ENCODE data around the gene SDS. TPM values are rescaled to one million over a fixed set of nuclear protein-coding genes. Genes with fewer than 3 reads are reported as not detected.

Gene SDS
- total and polyA plus RNA-seq, 4 donors: 0.65 to 433 (median 77.9) TPM

- TF ChIP-seq HNF4A (conservative IDR thresholded peaks at IDR 0.05): no peak
- TF ChIP-seq TAF1 (conservative IDR thresholded peaks at IDR 0.05): no peak
- no peak for TF ChIP-seq SP1 (IDR thresholded peaks at IDR 0.05)
- TF ChIP-seq EGR1 (IDR thresholded peaks at IDR 0.05; ENCODE audit: low read depth in 2 of 2): peak; percentile 5 to 12
- TF ChIP-seq REST (IDR thresholded peaks at IDR 0.05): no peak
- no peak for TF ChIP-seq ATF3 (IDR thresholded peaks at IDR 0.05)
- no peak for TF ChIP-seq MAX (IDR thresholded peaks at IDR 0.05)
- Histone ChIP-seq H3K27ac (ENCODE audit: low read depth in 1 of 2, low read length in 2 of 2) (no peak overlapping the region), H3K36me3 (ENCODE audit: control insufficient read depth in 4 of 4, insufficient read depth in 3 of 4, low read depth in 1 of 4, low read length in 3 of 4) (peaks cover 0 to 38% (median 20%) of the 10 kb centered on the region in 4 donors)
Observed at GRCh38 chr12:113400362-113400761, 3.3 kb downstream of the SDS start.

GRCh38 chr12:113399490-113399889 lies 4.2 kb downstream of the SDS start:
- no peak for DNase-seq (ENCODE audit: low spot score)
- 86% methylated on average over 12 of the region's 12 CpGs for WGBS

More at GRCh38 chr12:113400362-113400761, 3.3 kb downstream of the SDS start:
- 89% methylated on average over 4 of the region's 4 CpGs for WGBS
- Histone ChIP-seq H3K4me1 (ENCODE audit: control insufficient read depth in 4 of 4, insufficient read depth in 4 of 4, low read length in 3 of 4) (peaks cover 8 to 19% (median 13%) of the 10 kb centered on the region in 4 donors), H3K9me3 (ENCODE audit: control insufficient read depth in 4 of 4, low read length in 3 of 4) (no peaks in the 10 kb centered on the region), H3K4me3 (ENCODE audit: low read depth in 1 of 3, low read length in 3 of 3) (no peak overlapping the region), H3K27me3 (ENCODE audit: control insufficient read depth in 4 of 4, insufficient read depth in 4 of 4, low read length in 3 of 4) (no peaks in the 10 kb centered on the region), H3K9ac (ENCODE audit: low read depth in 1 of 2, low read length in 2 of 2) (no peak overlapping the region)
- no peak for DNase-seq (ENCODE audit: low spot score)

GRCh38 chr12:113398346-113399290 lies 5.1 kb downstream of the SDS start:
- no peak overlapping the region for H3K9ac ChIP-seq (ENCODE audit: low read depth in 1 of 2, low read length in 2 of 2)
- H3K36me3 ChIP-seq (ENCODE audit: control insufficient read depth in 4 of 4, insufficient read depth in 3 of 4, low read depth in 1 of 4, low read length in 3 of 4): peaks cover 0 to 46% (median 27%) of the 10 kb centered on the region in 4 donors
- H3K27me3 ChIP-seq (ENCODE audit: control insufficient read depth in 4 of 4, insufficient read depth in 4 of 4, low read length in 3 of 4): no peaks in the 10 kb centered on the region
- H3K4me3 ChIP-seq (ENCODE audit: low read depth in 1 of 3, low read length in 3 of 3): no peak overlapping the region
- no peak overlapping the region for H3K27ac ChIP-seq (ENCODE audit: low read depth in 1 of 2, low read length in 2 of 2)
- no peak for DNase-seq (ENCODE audit: low spot score)
- 86% methylated on average over 26 of the region's 26 CpGs for WGBS
- peaks cover 0 to 8% (median 3%) of the 10 kb centered on the region in 4 donors for H3K4me1 ChIP-seq (ENCODE audit: control insufficient read depth in 4 of 4, insufficient read depth in 4 of 4, low read length in 3 of 4)
- H3K9me3 ChIP-seq (ENCODE audit: control insufficient read depth in 4 of 4, low read length in 3 of 4): no peaks in the 10 kb centered on the region
- TF ChIP-seq MAX (IDR thresholded peaks at IDR 0.05): peak; percentile 11
- peak; percentile 4 to 62 for TF ChIP-seq JUND (IDR thresholded peaks at IDR 0.05)
- TF ChIP-seq YY1 (IDR thresholded peaks at IDR 0.05): peak; percentile 83
- TF ChIP-seq HNF4G (IDR thresholded peaks at IDR 0.05): no peak
- no peak for TF ChIP-seq ZBTB33 (IDR thresholded peaks at IDR 0.05)
- TF ChIP-seq FOXA1 (IDR thresholded peaks at IDR 0.05): peak; percentile 35
- no peak for TF ChIP-seq TAF1 (conservative IDR thresholded peaks at IDR 0.05)
- peak; percentile 7 to 35 for TF ChIP-seq EGR1 (IDR thresholded peaks at IDR 0.05; ENCODE audit: low read depth in 2 of 2)
- TF ChIP-seq RXRA (IDR thresholded peaks at IDR 0.05): peak; percentile 37 to 46
- TF ChIP-seq FOXA2 (IDR thresholded peaks at IDR 0.05): peak; percentile 26
- no peak for TF ChIP-seq HNF4A (conservative IDR thresholded peaks at IDR 0.05)
- no peak for TF ChIP-seq RAD21 (IDR thresholded peaks at IDR 0.05)
- TF ChIP-seq GABPA (IDR thresholded peaks at IDR 0.05 in 1 of 2, conservative IDR thresholded peaks at IDR 0.05 in 1 of 2): no peak
- no peak for TF ChIP-seq NR2F2 (IDR thresholded peaks at IDR 0.05)

More at GRCh38 chr12:113399490-113399889, 4.2 kb downstream of the SDS start:
- H3K4me3 ChIP-seq (ENCODE audit: low read depth in 1 of 3, low read length in 3 of 3): no peak overlapping the region
- no peaks in the 10 kb centered on the region for H3K27me3 ChIP-seq (ENCODE audit: control insufficient read depth in 4 of 4, insufficient read depth in 4 of 4, low read length in 3 of 4)
- H3K4me1 ChIP-seq (ENCODE audit: control insufficient read depth in 4 of 4, insufficient read depth in 4 of 4, low read length in 3 of 4): peaks cover 0 to 10% (median 5%) of the 10 kb centered on the region in 4 donors
- no peak overlapping the region for H3K9ac ChIP-seq (ENCODE audit: low read depth in 1 of 2, low read length in 2 of 2)
- no peak for TF ChIP-seq TAF1 (conservative IDR thresholded peaks at IDR 0.05)
- no peak for TF ChIP-seq EGR1 (IDR thresholded peaks at IDR 0.05; ENCODE audit: low read depth in 2 of 2)
- TF ChIP-seq YY1 (IDR thresholded peaks at IDR 0.05): peak; percentile 74
- TF ChIP-seq FOXA1 (IDR thresholded peaks at IDR 0.05): no peak
- H3K36me3 ChIP-seq (ENCODE audit: control insufficient read depth in 4 of 4, insufficient read depth in 3 of 4, low read depth in 1 of 4, low read length in 3 of 4): peaks cover 0 to 45% (median 26%) of the 10 kb centered on the region in 4 donors
- H3K9me3 ChIP-seq (ENCODE audit: control insufficient read depth in 4 of 4, low read length in 3 of 4): no peaks in the 10 kb centered on the region
- no peak overlapping the region for H3K27ac ChIP-seq (ENCODE audit: low read depth in 1 of 2, low read length in 2 of 2)
